HUES48 (cell line): ENCODE data around the gene CAMSAP2.

Experiments used
- H3K27ac ChIP-seq: one replicate; pipeline ENCODE4 v1.7.0; 2013; ENCODE audit warnings: low read depth, low read length, inconsistent platforms
- H3K27me3 ChIP-seq: 2 replicates; pipeline ENCODE4 v1.6.1; 2013; ENCODE audit warnings: mild to moderate bottlenecking, low read length; ENCODE audit not compliant: control insufficient read depth, insufficient read depth
- H3K36me3 ChIP-seq: 2 replicates; pipeline ENCODE4 v1.6.1; 2013; ENCODE audit warnings: low read length; ENCODE audit not compliant: control insufficient read depth, insufficient read depth
- H3K4me1 ChIP-seq: 2 replicates; pipeline ENCODE4 v1.6.1; 2013; ENCODE audit warnings: mild to moderate bottlenecking, low read length; ENCODE audit not compliant: control insufficient read depth, insufficient read depth
- H3K4me3 ChIP-seq: 2 replicates; pipeline ENCODE4 v1.5.1; 2013; ENCODE audit warnings: mild to moderate bottlenecking, low read depth, low read length
- H3K9ac ChIP-seq: 2 replicates; pipeline ENCODE4 v1.6.1; 2013; ENCODE audit warnings: mild to moderate bottlenecking, low read depth, low read length, moderate library complexity
- H3K9me3 ChIP-seq: 2 replicates; pipeline ENCODE4 v1.6.1; 2013; ENCODE audit warnings: low read length; ENCODE audit not compliant: control insufficient read depth, insufficient read depth

CAMSAP2 gene

DNA sequence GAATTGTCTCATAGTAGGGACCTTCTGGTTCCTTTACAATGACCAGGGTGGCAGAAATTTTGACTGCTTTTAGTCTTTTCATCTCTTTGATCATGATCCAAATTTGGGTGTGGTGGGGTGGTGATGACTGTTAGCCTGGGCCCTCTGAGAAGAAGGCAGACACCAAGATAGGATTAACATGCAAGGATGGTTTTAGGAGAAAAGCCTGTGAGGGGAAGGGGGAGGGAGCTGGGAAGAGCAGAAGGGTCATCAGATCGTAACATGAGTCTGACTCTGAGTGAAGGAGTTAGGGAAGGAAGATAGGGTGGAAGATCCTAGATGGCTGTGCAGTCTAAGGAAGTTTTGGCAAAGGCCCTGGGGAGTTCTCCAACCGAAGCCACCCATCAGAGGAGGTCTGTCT, 28.5 kb upstream of the CAMSAP2 start:
- Histone ChIP-seq H3K4me3 (no peak overlapping the region), H3K36me3 (no peaks in the 10 kb centered on the region), H3K9me3 (no peaks in the 10 kb centered on the region), H3K27ac (no peak overlapping the region), H3K27me3 (no peaks in the 10 kb centered on the region), H3K9ac (no peak overlapping the region), H3K4me1 (no peaks in the 10 kb centered on the region)

DNA sequence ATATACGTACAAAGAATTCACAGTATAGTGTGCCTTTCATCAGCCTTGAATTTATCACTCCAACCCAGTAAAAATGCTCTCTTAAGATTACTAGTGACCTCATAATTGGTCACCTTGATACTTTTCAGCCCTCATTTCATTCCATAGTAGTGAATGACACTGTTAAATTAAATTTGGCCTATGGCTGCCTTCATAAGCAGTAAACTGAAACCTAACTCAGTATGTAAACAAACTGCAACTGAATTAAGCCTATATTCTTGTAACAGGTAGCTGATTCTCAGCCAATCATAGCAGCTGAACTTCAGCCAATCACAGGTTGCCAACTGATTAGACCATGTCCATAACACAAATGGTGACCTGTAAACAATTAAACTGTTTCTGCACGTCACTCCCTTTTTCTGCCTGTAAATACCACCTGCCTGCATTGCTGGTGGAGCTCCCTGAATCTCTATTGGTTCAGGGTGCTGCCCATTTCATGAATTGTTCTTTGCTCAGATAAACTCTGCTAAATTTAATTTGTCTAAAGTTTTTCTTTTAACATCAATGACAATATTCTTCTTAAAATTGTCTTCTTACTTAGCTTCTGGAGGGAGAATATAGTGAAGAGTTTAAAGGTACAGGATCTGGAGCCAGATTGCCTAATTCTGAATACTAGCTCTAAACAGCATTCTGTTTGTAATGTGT, 24.0 kb upstream of the CAMSAP2 start:
- H3K27me3 ChIP-seq, result no peaks in the 10 kb centered on the region
- no peaks in the 10 kb centered on the region for H3K36me3 ChIP-seq
- H3K9me3 ChIP-seq, result no peaks in the 10 kb centered on the region
- H3K27ac ChIP-seq, result no peak overlapping the region
- no peaks in the 10 kb centered on the region for H3K4me1 ChIP-seq
- H3K9ac ChIP-seq, result no peak overlapping the region
- no peak overlapping the region for H3K4me3 ChIP-seq

DNA sequence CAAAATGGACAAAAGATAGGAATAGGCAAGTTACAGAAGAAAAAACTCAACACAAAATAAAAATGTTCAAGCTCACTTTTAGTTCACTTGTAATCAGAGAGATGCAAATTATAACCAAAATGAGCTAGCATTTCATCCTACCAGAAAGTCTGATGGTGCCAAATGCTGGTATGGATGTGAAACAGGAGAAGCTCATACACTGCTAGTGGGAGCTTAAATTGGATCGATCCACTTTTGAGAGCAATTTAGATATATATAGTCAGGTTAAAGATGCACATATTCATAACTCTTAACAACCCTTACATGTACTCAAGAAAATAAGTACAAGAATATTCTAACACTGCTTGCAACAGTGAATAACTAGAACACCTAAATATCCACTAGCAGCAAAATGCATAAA, 18.5 kb upstream of the CAMSAP2 start:
- Histone ChIP-seq H3K4me3 (no peak overlapping the region), H3K27me3 (no peaks in the 10 kb centered on the region), H3K36me3 (no peaks in the 10 kb centered on the region), H3K27ac (no peak overlapping the region), H3K9ac (no peak overlapping the region), H3K9me3 (no peaks in the 10 kb centered on the region), H3K4me1 (no peaks in the 10 kb centered on the region)

DNA sequence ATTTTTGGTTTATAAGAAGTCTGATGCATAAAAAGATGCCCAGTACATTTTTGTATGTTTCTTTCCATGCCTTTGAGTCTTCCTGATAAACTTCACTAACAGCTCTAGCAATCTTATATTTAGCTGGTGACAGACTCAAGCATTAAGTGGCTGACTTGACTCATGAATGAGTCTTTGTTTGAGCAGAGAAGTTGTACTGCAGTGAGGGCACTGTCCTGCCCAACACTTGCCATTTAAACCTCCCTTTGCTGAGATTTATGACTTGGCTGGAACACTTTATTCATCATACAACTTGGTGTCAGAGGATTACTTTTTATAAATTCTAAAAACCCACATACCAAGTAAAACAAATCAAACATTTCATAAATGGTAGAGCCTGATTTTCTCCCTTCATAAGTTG, 14.6 kb upstream of the CAMSAP2 start:
- no peak overlapping the region for H3K27ac ChIP-seq
- no peaks in the 10 kb centered on the region for H3K36me3 ChIP-seq
- no peaks in the 10 kb centered on the region for H3K9me3 ChIP-seq
- H3K4me1 ChIP-seq, result no peaks in the 10 kb centered on the region
- H3K4me3 ChIP-seq, result no peak overlapping the region
- H3K27me3 ChIP-seq, result no peaks in the 10 kb centered on the region
- no peak overlapping the region for H3K9ac ChIP-seq

DNA sequence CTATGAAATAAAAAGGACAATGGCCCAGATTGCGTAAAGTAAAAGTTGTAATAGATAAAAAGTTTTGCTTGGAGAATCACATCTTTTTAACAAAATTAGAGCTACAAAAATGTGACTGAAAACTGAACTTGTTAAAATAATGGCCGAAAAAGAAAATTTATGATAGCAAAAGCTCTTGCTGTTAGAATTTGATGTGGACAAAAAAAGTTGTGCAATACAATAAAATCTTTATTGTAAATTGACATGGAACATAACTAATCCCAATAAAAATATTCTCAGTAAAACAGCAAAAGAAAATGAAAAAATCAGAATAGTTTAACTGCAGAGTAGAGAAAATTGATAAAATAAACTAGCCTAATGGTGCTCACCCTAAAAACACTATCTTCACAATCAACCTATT, 11.4 kb upstream of the CAMSAP2 start:
- Histone ChIP-seq H3K4me3 (no peak overlapping the region), H3K4me1 (peaks cover 1% of the 10 kb centered on the region; the same call in 1 of the 2 replicates), H3K27ac (no peak overlapping the region), H3K9ac (no peak overlapping the region), H3K9me3 (no peaks in the 10 kb centered on the region), H3K36me3 (no peaks in the 10 kb centered on the region), H3K27me3 (no peaks in the 10 kb centered on the region)

DNA sequence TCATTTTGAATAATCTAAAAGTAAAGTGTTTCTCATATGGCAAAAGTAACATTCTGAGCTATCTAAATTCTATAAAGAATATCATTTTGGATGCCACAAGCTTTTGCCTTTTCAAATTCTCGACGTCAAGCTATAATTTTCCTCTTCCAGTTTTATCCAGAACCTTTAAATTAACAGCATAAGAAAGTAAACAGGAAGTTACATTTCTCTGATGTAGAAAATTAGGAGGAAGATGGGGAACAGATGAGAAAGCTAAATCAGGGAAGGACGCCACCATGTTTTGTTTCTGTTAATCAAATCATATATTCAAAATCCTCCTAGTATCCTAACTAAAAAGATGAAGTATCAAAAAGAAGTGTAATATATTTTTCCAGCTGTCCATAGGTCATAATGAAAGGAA, 8.8 kb upstream of the CAMSAP2 start:
- H3K36me3 ChIP-seq, result no peaks in the 10 kb centered on the region
- H3K9me3 ChIP-seq, result no peaks in the 10 kb centered on the region
- no peak overlapping the region for H3K27ac ChIP-seq
- H3K4me1 ChIP-seq, result peaks cover 3% of the 10 kb centered on the region; the same call in 1 of the 2 replicates
- H3K4me3 ChIP-seq, result no peak overlapping the region
- no peak overlapping the region for H3K9ac ChIP-seq
- no peaks in the 10 kb centered on the region for H3K27me3 ChIP-seq

DNA sequence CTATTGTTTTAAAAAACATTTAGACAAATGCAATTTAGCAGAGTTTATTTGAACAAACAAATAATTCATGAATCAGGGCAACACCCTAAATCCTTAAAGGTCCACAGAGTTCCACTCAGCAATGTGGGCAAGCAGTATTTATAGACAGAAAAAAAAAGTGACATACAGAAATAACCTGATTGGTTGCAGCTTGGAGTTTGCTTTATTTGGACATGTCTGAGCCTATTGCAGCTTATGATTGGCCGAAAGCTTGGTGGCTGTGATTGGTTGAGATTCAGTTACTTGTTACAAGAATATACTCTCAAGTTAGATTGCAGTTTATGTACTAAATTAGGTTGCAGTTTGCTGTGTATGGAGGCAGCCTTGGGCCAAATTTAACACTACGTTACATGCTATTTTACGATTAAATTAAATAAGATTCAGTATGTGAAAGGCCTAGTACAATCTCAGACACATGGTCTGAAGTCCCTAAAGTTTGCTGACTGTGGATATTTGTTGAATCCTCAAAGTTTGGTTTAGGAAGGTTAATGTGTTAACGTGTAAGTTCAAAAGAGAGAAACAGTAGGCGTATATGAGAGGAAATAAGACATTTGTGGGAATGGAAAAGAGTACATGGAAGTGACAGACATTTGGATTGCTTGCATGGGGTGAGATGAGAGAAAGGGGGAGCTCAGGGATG, 6.9 kb upstream of the CAMSAP2 start:
- Histone ChIP-seq H3K4me1 (peaks cover 3% of the 10 kb centered on the region; the same call in 1 of the 2 replicates), H3K9ac (no peak overlapping the region), H3K4me3 (no peak overlapping the region), H3K9me3 (no peaks in the 10 kb centered on the region), H3K36me3 (no peaks in the 10 kb centered on the region), H3K27me3 (no peaks in the 10 kb centered on the region), H3K27ac (no peak overlapping the region)

DNA sequence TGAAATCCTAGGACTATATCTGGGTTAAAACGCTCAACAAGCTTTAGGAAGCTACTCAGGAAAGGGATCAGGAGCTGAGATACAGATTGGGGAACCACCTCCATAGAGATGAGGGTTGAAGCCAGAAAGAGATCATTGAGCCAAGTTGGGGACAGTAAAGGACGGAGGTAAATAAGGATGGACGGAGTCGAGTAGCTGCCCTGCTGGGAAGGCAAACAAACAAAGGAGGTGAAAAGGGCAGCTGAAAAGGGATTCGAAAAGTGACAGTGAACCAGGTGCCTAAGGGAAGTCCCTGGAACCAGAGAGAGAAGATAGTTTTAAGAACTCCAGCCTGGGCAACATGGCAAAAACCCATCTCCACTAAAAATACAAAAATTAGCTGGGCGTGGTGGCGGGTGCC, 6.3 kb upstream of the CAMSAP2 start:
- H3K4me3 ChIP-seq, result no peak overlapping the region

DNA sequence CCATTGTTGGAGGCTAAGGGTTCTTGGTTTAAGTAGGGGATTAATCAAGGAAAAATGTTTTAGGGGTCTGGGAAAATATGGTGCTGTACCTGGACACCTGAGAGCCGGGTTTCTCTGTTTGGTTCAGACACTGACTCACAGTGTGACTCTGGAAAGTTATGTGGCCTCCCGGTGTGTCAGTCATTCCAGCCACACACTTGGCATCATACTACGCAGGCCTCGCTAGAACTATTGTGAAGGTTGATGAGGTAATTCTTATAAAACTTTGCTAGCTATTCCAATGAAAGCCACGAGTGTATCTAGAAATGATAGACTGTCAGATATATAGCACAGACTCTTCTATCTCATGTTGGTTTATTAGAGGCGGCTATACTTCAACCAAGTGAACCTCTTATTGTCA, 4.8 kb upstream of the CAMSAP2 start:
- H3K4me1 ChIP-seq, result peaks cover 8% of the 10 kb centered on the region
- peaks cover 7% of the 10 kb centered on the region; the same call in 1 of the 2 replicates for H3K27me3 ChIP-seq
- no peaks in the 10 kb centered on the region for H3K36me3 ChIP-seq
- no peaks in the 10 kb centered on the region for H3K9me3 ChIP-seq
- no peak overlapping the region for H3K9ac ChIP-seq
- no peak overlapping the region for H3K4me3 ChIP-seq
- no peak overlapping the region for H3K27ac ChIP-seq

More for the DNA sequence above, 6.3 kb upstream of the CAMSAP2 start:
- Histone ChIP-seq H3K27me3 (no peaks in the 10 kb centered on the region), H3K36me3 (no peaks in the 10 kb centered on the region), H3K27ac (no peak overlapping the region), H3K9ac (no peak overlapping the region), H3K4me1 (peaks cover 3% of the 10 kb centered on the region; the same call in 1 of the 2 replicates), H3K9me3 (no peaks in the 10 kb centered on the region)

DNA sequence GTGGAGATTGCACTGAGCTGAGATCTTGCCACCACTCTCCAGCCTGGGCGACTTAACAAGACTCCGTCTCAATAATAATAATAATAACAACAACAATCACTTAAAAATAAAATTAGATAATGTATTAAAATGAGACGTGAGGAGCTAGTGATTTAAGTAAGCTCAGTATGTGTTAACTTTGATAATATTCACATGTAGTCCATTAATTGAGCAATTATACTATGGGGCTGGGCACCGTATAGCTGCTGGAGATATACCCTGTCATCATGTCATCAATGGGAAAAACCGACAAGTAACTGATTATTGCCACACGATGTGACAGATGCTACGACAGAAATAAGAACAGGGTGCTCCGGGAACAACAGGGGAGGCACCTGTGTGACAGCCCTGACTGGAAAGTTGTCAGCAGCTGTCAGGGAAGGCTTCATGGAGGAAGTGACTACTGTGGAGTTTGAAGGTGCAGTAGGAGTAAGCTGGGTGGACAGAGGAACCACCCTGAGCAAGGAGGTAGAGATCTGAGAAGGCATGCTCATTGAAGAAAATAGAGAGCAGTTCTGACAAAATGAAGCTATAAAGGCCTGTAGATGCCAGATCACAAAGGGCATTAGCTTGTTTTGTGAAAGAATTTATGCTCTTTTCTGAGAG, 924 bp upstream of the CAMSAP2 start:
- Histone ChIP-seq H3K9me3 (no peaks in the 10 kb centered on the region), H3K27me3 (peaks cover 7% of the 10 kb centered on the region; the same call in 1 of the 2 replicates), H3K4me3 (peak overlapping the region; percentile 68), H3K9ac (no peak overlapping the region), H3K27ac (no peak overlapping the region), H3K36me3 (no peaks in the 10 kb centered on the region), H3K4me1 (peaks cover 13% of the 10 kb centered on the region)
